HG03108 (cell line): Measurements from ENCODE around the gene PLXNA3.

ENCODE experiments used
- ATAC-seq: cut with Tn5 transposase; IDR thresholded peaks from one replicate; pipeline ENCODE4 v1.9.1; 2021; ENCODE audit warnings: moderate library complexity; ENCODE audit not compliant: unreplicated experiment

PLXNA3 gene

DNA sequence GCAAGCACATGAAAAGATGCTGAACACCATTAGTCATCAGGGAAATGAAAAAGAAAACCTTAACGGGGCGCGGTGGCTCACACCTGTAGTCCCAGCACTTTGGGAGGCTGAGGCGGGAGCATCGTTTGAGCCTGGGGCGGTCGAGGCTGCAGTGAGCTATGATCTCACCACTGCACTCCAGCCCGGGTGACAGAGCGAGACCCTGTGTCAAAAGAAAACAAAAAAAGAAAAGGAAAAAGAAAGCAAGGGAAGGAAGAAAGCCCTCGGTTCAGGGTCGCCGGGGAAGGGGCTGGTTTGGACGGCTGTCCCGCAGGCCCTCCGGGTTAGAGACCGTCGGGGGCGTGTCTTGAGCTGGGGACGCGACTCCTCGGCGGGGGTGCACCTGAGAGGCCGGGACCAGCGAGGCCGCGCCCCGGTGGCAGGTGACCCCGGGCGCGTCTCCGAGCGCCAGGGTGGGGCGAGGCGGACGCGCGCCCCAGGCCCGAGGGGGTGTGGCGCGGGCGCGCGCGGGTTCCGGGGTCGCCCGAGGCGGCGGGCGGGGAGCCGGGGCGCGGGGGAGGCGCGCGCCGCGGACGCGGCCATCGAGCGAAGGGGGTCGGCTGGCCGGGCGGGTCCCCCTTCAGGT, 478 bp upstream of the PLXNA3 start:
- peak; percentile 50 for ATAC-seq

GRCh38 chrX:154458954-154459778, 1.1 kb downstream of the PLXNA3 start:
- ATAC-seq = no peak

GRCh38 chrX:154459832-154460231, 1.8 kb downstream of the PLXNA3 start:
- ATAC-seq = no peak

DNA sequence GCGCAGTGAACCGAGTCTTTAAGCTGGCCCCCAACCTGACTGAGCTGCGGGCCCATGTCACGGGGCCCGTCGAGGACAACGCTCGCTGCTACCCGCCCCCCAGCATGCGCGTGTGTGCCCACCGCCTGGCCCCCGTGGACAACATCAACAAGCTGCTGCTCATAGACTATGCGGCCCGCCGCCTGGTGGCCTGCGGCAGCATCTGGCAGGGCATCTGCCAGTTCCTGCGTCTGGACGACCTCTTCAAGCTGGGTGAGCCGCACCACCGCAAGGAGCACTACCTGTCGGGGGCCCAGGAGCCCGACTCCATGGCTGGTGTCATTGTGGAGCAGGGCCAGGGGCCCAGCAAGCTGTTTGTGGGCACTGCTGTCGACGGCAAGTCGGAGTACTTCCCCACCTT, 2.2 kb downstream of the PLXNA3 start:
- no peak for ATAC-seq

GRCh38 chrX:154462396-154462795, 4.3 kb downstream of the PLXNA3 start:
- ATAC-seq = no peak

DNA sequence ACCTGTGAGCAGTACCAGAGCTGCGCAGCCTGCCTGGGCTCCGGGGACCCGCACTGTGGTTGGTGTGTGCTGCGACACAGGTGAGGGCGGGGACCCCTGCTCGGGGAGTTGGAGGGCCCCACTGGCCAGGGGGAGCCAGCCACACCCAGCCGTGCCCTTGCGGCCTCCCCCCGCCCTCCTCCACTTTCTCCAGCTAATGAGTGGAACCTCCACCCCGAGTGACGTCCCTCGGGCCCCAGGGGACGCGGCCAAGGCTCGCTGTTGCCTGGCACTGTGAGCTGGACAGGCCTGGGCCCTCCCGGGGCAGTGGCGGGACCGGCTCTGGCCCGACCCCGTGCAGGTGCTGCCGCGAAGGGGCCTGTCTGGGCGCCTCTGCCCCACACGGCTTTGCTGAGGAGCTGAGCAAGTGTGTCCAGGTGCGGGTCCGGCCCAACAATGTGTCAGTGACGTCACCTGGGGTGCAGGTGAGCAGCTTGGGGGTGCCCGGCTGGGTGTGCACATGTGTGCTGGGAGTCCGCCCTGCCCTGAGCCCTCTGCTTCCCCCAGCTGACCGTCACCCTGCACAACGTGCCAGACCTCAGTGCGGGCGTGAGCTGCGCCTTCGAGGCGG, 5.6 kb downstream of the PLXNA3 start:
- ATAC-seq = no peak

GRCh38 chrX:154464806-154465365, 6.8 kb downstream of the PLXNA3 start:
- no peak for ATAC-seq

DNA sequence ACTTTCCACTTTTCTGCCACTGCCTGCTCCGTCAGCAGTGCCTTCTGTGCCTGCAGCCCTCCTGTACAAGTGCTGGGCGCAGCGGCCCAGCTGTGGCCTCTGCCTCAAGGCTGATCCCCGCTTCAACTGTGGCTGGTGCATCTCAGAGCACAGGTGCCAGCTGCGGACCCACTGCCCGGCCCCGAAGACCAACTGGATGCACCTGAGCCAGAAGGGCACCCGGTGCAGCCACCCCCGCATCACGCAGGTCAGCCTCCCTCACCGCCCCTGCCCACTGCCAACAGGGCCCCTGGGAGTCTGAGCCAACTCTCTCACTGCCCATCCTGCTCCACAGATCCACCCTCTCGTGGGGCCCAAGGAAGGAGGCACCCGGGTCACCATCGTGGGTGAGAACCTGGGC, 7.5 kb downstream of the PLXNA3 start:
- no peak for ATAC-seq

- no peak for ATAC-seq
Measured at GRCh38 chrX:154466036-154466435, 8.0 kb downstream of the PLXNA3 start.

DNA sequence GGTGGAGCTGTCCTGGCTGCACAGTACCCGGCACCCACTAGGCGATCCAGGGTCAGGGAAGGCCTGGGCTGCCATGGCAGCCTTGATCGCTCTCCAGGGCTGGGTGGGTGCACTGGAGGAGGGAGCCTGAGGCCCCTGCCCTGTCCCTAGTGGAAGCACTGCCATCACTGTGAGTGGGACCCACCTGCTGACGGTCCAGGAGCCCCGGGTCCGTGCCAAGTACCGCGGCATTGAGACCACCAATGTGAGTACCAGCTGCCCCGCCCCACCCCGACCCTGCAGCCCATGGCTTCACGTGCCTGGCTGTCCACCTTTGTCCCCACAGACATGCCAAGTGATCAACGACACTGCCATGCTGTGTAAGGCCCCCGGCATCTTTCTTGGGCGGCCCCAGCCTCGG, 8.8 kb downstream of the PLXNA3 start:
- ATAC-seq = no peak

DNA sequence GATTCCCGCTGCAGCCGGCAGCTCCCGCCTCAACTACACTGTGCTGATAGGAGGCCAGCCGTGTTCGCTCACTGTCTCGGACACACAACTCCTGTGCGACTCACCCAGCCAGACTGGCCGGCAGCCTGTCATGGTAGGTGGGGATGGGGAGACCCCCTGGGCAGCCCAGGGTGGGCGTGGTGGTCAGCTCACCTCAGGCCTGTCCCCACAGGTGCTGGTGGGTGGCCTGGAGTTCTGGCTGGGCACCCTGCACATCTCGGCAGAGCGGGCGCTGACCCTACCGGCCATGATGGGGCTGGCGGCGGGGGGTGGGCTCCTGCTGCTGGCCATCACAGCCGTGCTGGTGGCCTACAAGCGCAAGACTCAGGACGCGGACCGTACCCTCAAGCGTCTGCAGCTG, 9.5 kb downstream of the PLXNA3 start:
- no peak for ATAC-seq

- ATAC-seq = no peak
Measured at GRCh38 chrX:154468217-154468616, 10.1 kb downstream of the PLXNA3 start.

- no peak for ATAC-seq
Measured at GRCh38 chrX:154469114-154469513, 11.0 kb downstream of the PLXNA3 start.

DNA sequence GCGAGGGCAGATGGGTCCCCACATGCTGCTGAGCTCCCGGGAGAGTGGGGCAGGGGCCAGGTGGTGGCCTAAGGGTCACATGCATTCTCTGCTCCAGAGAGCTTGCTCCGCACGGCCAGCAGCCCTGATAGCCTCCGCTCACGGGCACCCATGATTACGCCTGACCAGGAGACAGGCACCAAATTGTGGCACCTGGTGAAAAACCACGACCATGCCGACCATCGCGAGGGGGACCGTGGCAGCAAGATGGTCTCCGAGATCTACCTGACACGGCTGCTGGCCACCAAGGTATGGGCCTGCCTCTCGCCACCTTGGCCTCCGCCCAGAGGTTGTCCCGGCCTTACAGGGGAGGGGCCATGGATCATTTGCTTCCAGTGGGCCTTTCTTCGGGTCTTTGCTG, 11.8 kb downstream of the PLXNA3 start:
- ATAC-seq = no peak

- ATAC-seq = no peak
Measured at GRCh38 chrX:154470434-154470833, 12.4 kb downstream of the PLXNA3 start.

- ATAC-seq = no peak
Measured at GRCh38 chrX:154470914-154471568, 13.0 kb downstream of the PLXNA3 start.

GRCh38 chrX:154471839-154472684, 14.0 kb downstream of the PLXNA3 start:
- no peak for ATAC-seq

DNA sequence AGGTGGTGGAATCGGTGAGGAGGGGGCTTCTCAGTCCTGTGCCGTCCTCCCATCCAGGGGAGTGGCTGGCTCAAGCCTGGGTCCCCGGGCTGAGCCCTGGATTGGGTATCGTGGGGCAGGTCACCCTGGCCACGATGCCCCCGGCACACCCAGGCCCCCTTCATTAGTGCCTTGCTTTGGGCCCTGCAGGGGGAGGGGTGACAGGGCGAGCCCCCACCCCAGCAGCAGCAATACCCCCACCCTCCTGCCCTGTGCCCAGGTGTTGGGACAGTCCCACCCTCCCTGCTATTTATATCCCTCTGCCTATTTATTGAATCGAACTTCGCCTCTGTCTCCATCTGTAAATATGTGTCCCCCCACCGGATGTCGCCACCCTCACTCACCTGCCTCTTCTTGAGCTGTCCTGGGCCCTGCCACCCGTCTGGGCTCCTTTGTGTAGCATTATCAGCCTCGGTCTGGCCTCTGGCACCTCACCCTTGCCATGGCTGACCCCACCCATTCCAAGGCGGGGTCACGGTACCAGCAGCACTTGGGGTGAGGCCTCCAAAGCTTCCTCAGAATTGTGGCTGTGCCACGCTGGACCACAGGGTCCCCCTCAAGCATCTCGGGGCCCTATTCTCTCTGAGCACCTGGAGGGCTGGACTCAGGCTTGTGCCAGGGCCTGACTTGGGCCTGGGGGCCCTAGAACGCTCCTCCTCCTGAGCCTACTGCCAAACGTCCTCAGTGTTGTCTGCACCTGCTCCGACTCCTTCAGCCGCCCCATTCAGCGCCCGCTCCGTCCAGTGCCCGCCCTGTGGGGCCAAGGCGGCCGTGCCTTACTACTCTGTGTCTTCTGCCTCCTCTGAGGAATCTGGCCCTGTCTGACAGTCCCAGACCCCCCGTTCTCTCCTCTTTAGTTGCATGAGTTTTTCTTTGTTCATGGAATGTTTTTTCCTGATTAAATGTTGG, 14.9 kb downstream of the PLXNA3 start:
- ATAC-seq = no peak

DNA sequence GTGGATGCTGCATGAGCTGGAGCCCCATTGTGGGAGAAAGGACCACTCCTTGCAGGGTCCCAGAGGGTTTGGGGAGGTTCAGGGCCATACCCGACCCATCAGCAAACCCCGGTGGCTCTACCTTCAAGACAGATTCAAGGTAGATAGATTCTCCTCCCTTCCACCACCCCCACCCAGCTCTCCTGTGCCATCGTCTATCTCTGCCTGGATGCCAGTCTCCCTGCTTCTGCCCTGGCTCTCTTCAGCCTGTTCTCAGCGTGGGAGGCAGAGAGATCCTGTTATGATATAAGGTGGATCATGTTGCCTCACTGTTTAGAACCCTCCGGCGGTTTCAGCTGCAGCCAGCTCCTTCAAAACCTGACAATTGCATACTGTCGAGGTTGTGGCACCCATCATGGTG, 15.6 kb downstream of the PLXNA3 start:
- no peak for ATAC-seq
